Body of pancreas (tissue), 4 donors: ENCODE results near the gene ACAP3. TPM values are rescaled to one million over a fixed set of nuclear protein-coding genes. Genes with fewer than 3 reads are reported as not detected.

Experiments used
- ATAC-seq: fragments of 150-250 bp; one replicate; pipeline ENCODE4 v1.9.1; 2016
- DNase-seq, 4 donors: peaks; one replicate each; pipeline ENCODE4 v3.0.0-alpha.2; 2019
- H3K27ac ChIP-seq, 4 donors: fragments of 200-600 bp; sonication (generic); 1 replicate in 3 of 4; 2 replicates in 1 of 4; pipeline versions ENCODE4 v1.5.1 to v1.6.1; 2016 to 2019; ENCODE audit warnings: mild to moderate bottlenecking in 1 of 4, mixed read lengths in 1 of 4, moderate library complexity in 1 of 4
- H3K27me3 ChIP-seq, 2 donors: fragments of 200-600 bp; sonication (generic); one replicate each; pipeline ENCODE4 v1.6.0; 2016; ENCODE audit warnings: mild to moderate bottlenecking in 1 of 2
- H3K36me3 ChIP-seq, 2 donors: fragments of 200-600 bp; sonication (generic); replicated peaks in 1 of 2; 2 replicates each; pipeline ENCODE4 v1.5.1; 2016; ENCODE audit warnings: low read depth in 2 of 2; ENCODE audit not compliant: insufficient read depth in 1 of 2
- H3K4me1 ChIP-seq: fragments of 200-600 bp; sonication (generic); one replicate; pipeline ENCODE4 v1.6.0; 2016
- H3K4me3 ChIP-seq, 2 donors: fragments of 200-600 bp; sonication (generic); 1 replicate in 1 of 2; 2 replicates in 1 of 2; pipeline ENCODE4 v1.5.1; 2016 to 2019
- H3K9me3 ChIP-seq, 3 donors: fragments of 200-600 bp; sonication (generic); 1 replicate in 2 of 3; 2 replicates in 1 of 3; pipeline ENCODE4 v1.5.1; 2016
- CTCF ChIP-seq, 7 experiments: fragments of 450-650 bp in 4 of 7; fragments of 200-600 bp in 3 of 7; sonication (generic) in 3 of 7; IDR thresholded peaks; one replicate each; pipeline ENCODE4 v1.5.1; 2016 to 2019; ENCODE audit warnings: antibody characterized with exemption in 7 of 7
- POLR2A ChIP-seq, 3 donors: fragments of 450-650 bp; IDR thresholded peaks; one replicate each; pipeline ENCODE4 v1.6.1; 2016; ENCODE audit warnings: antibody characterized with exemption in 3 of 3, mild to moderate bottlenecking in 2 of 3
- WGBS, 2 donors: methylation state at CpG; one replicate each; pipeline ENCODE4 v1.1.5; 2017; 5-methylcytosine and 5-hydroxymethylcytosine counted together
- intact Hi-C: fragments of 100-400 bp; cut with DNase I; formaldehyde crosslinking; loops from one replicate; pipeline ENCODE4 v1.15.1; 2023
- total RNA-seq, 2 donors: library from RNA; depleted of rRNA; stranded (reverse); fragments of >200 nt; gene quantifications; one replicate each; pipeline ENCODE4 v1.1.0, GENCODE V29; 2016

Gene ACAP3
- total RNA-seq, 2 donors from 2014 or later, result 37.9 to 53.7 TPM

GRCh38 chr1:1349256-1350012 is 41.7 kb upstream of the ACAP3 start, which contains the start of gene DVL1:
DVL1 (minus strand) TSS chr1:1349418; CDS start chr1:1349065, 353 bp downstream.
- Histone ChIP-seq H3K36me3 (no peaks in the 10 kb centered on the region), H3K9me3 (no peaks in the 10 kb centered on the region), H3K4me3 (peak within 1 kb of the TSS; percentile 2 to 56), H3K27ac (peak within 1 kb of the TSS; percentile 67 to 88 (median 82)), H3K4me1 (peaks cover 56% of the 10 kb centered on the region), H3K27me3 (peaks cover 0 to 21% of the 10 kb centered on the region in 2 donors)
- ATAC-seq, result peak; percentile 76
- peak; percentile 48 to 75 (median 69) for DNase-seq
- 1% methylated on average over 47 of the region's 122 CpGs; no CpG with 5 or more reads in 1 of the 2 donors for WGBS, 2 donors
- peak; percentile 20 to 76 (median 44) for TF ChIP-seq CTCF (IDR thresholded peaks at IDR 0.05)
- TF ChIP-seq POLR2A (IDR thresholded peaks at IDR 0.05), result peak in 1 of 3 donors; percentile 16
- intact Hi-C loops, result no loop called here

- ATAC-seq, result peak; percentile 47
- intact Hi-C loops, result no loop called here
- no peaks in the 10 kb centered on the region for H3K9me3 ChIP-seq
- peaks cover 54% of the 10 kb centered on the region for H3K4me1 ChIP-seq
- peak overlapping the region; percentile 2 to 56 for H3K4me3 ChIP-seq
- peak overlapping the region; percentile 67 to 88 (median 82) for H3K27ac ChIP-seq
- peak; percentile 54 to 67 (median 60) for DNase-seq
- no peak for TF ChIP-seq CTCF (IDR thresholded peaks at IDR 0.05)
- TF ChIP-seq POLR2A (IDR thresholded peaks at IDR 0.05), result no peak
- 0% methylated on average over 82 of the region's 109 CpGs; no CpG with 5 or more reads in 1 of the 2 donors for WGBS, 2 donors
- no peaks in the 10 kb centered on the region for H3K36me3 ChIP-seq
- peaks cover 0 to 13% of the 10 kb centered on the region in 2 donors for H3K27me3 ChIP-seq
These were observed 40.9 kb upstream of the ACAP3 start for GRCh38 chr1:1348420-1349255.

- H3K4me1 ChIP-seq, result peaks cover 46% of the 10 kb centered on the region
- peak; percentile 45 to 69 (median 58) for TF ChIP-seq POLR2A (IDR thresholded peaks at IDR 0.05)
- TF ChIP-seq CTCF (IDR thresholded peaks at IDR 0.05), result no peak
- peak; percentile 40 for ATAC-seq
- intact Hi-C loops, result no loop called here
- no peaks in the 10 kb centered on the region for H3K36me3 ChIP-seq
- peak; percentile 59 to 81 (median 75) for DNase-seq
- WGBS, 2 donors, result 17% methylated on average over 7 to 26 of the region's 26 CpGs
- H3K4me3 ChIP-seq, result peak overlapping the region; percentile 2 to 56
- H3K27me3 ChIP-seq, result peaks cover 0 to 7% of the 10 kb centered on the region in 2 donors
- H3K9me3 ChIP-seq, result no peaks in the 10 kb centered on the region
- H3K27ac ChIP-seq, result peak overlapping the region; percentile 67 to 88 (median 82)
These were observed 40.1 kb upstream of the ACAP3 start for GRCh38 chr1:1347663-1348419.

GRCh38 chr1:1347026-1347595 is 39.4 kb upstream of the ACAP3 start:
- no peaks in the 10 kb centered on the region for H3K9me3 ChIP-seq
- ATAC-seq, result no peak
- no peaks in the 10 kb centered on the region for H3K27me3 ChIP-seq
- no peak overlapping the region for H3K4me3 ChIP-seq
- no peaks in the 10 kb centered on the region for H3K36me3 ChIP-seq
- no peak for DNase-seq
- H3K4me1 ChIP-seq, result peaks cover 45% of the 10 kb centered on the region
- 17 to 45% methylated on average over 1 to 10 of the region's 10 CpGs for WGBS, 2 donors
- peak overlapping the region; percentile 67 to 88 (median 82) for H3K27ac ChIP-seq
- intact Hi-C loops, result no loop called here
- TF ChIP-seq CTCF (IDR thresholded peaks at IDR 0.05) (no peak), POLR2A (IDR thresholded peaks at IDR 0.05) (no peak)
